ENCODE measurements around the gene CLCN6.

DNA sequence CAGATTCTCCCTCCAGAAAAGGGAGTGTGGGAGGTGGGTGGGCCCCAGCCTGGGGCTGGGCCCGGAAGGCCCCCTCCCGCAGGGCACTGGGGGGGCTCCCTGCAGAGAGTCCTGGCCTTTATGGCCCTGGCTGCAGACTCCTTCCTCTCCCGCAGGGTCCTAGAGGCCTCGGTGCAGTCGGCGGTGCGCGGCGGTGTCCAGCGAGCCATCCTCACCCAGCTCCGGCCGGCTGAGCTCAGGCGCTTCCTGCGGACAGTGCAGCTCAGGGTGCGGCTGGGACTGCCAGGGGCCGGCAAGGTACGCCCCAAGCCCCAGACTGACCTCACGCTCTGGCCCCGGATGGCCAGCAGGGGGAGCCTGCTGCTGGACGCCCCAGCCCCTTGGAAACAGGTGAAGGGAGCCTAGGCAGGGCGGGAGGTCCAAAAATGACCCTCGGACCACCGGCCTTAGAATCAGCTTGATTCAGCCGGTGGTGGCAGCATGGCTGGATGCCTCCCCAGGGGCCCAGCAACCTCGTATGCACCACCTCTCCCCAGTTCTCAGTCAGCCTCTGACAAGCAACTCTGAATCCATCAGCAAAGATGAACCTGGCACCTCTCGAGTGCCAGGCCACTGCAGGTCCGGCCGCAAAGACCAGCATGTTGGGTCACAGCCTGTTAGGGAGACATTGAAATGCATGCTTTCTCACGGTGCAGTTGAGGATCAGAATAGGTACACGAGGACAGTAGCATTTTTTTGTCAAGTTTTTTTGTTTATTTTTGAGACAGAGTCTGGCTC is 20.8 kb upstream of the CLCN6 start:
- peak in 3 of 4 experiments; percentile 80 to 92 (median 85) for TF ChIP-seq CTCF (IDR thresholded peaks at IDR 0.05)
- no peak for TF ChIP-seq EP300 (IDR thresholded peaks at IDR 0.05)
